ENCODE results near the gene WDR72. TPM values are rescaled to one million over a fixed set of nuclear protein-coding genes. Genes with fewer than 3 reads are reported as not detected.

The WDR72 gene
- total and polyA plus RNA-seq, 2 experiments from 2014 or later, result 0.99 to 1.9 TPM

- TF ChIP-seq EZH2 (IDR thresholded peaks at IDR 0.05; ENCODE audit: low read depth, unreplicated experiment), result no peak
Observed at GRCh38 chr15:53739187-53739586, 20.3 kb downstream of the WDR72 start (continued).

- Mint-ChIP-seq H3K9me3 (no peaks in the 10 kb centered on the region), H3K4me1 (no peaks in the 10 kb centered on the region), H3K4me3 (no peak overlapping the region), H3K27me3 (ENCODE audit: insufficient read depth, low read depth, poor library complexity) (no peaks in the 10 kb centered on the region), H3K27ac (no peak overlapping the region), H3K36me3 (ENCODE audit: low read depth) (no peaks in the 10 kb centered on the region)
- H3K4me2 ChIP-seq, result no peak overlapping the region
- ATAC-seq, result no peak
- no peaks in the 10 kb centered on the region for H3K36me3 ChIP-seq (ENCODE audit: insufficient read depth)
- DNase-seq (ENCODE audit: low spot score), result no peak
- no peak overlapping the region for H2AFZ ChIP-seq
- no peaks in the 10 kb centered on the region for H3K9me2 ChIP-seq (ENCODE audit: insufficient read depth)
- no peaks in the 10 kb centered on the region for H3K27me3 ChIP-seq (ENCODE audit: insufficient read depth)
- H3K4me1 ChIP-seq (ENCODE audit: insufficient read depth), result no peaks in the 10 kb centered on the region
- H3K27ac ChIP-seq (ENCODE audit: low read depth), result no peak overlapping the region
- no peaks in the 10 kb centered on the region for H3K79me2 ChIP-seq (replicated peaks; ENCODE audit: insufficient read depth)
- no peaks in the 10 kb centered on the region for H3F3A ChIP-seq (replicated peaks; ENCODE audit: low read depth)
- H4K20me1 ChIP-seq (replicated peaks; ENCODE audit: insufficient read depth), result no peaks in the 10 kb centered on the region
- H3K4me3 ChIP-seq, result no peak overlapping the region
- TF ChIP-seq, protein P1, sequence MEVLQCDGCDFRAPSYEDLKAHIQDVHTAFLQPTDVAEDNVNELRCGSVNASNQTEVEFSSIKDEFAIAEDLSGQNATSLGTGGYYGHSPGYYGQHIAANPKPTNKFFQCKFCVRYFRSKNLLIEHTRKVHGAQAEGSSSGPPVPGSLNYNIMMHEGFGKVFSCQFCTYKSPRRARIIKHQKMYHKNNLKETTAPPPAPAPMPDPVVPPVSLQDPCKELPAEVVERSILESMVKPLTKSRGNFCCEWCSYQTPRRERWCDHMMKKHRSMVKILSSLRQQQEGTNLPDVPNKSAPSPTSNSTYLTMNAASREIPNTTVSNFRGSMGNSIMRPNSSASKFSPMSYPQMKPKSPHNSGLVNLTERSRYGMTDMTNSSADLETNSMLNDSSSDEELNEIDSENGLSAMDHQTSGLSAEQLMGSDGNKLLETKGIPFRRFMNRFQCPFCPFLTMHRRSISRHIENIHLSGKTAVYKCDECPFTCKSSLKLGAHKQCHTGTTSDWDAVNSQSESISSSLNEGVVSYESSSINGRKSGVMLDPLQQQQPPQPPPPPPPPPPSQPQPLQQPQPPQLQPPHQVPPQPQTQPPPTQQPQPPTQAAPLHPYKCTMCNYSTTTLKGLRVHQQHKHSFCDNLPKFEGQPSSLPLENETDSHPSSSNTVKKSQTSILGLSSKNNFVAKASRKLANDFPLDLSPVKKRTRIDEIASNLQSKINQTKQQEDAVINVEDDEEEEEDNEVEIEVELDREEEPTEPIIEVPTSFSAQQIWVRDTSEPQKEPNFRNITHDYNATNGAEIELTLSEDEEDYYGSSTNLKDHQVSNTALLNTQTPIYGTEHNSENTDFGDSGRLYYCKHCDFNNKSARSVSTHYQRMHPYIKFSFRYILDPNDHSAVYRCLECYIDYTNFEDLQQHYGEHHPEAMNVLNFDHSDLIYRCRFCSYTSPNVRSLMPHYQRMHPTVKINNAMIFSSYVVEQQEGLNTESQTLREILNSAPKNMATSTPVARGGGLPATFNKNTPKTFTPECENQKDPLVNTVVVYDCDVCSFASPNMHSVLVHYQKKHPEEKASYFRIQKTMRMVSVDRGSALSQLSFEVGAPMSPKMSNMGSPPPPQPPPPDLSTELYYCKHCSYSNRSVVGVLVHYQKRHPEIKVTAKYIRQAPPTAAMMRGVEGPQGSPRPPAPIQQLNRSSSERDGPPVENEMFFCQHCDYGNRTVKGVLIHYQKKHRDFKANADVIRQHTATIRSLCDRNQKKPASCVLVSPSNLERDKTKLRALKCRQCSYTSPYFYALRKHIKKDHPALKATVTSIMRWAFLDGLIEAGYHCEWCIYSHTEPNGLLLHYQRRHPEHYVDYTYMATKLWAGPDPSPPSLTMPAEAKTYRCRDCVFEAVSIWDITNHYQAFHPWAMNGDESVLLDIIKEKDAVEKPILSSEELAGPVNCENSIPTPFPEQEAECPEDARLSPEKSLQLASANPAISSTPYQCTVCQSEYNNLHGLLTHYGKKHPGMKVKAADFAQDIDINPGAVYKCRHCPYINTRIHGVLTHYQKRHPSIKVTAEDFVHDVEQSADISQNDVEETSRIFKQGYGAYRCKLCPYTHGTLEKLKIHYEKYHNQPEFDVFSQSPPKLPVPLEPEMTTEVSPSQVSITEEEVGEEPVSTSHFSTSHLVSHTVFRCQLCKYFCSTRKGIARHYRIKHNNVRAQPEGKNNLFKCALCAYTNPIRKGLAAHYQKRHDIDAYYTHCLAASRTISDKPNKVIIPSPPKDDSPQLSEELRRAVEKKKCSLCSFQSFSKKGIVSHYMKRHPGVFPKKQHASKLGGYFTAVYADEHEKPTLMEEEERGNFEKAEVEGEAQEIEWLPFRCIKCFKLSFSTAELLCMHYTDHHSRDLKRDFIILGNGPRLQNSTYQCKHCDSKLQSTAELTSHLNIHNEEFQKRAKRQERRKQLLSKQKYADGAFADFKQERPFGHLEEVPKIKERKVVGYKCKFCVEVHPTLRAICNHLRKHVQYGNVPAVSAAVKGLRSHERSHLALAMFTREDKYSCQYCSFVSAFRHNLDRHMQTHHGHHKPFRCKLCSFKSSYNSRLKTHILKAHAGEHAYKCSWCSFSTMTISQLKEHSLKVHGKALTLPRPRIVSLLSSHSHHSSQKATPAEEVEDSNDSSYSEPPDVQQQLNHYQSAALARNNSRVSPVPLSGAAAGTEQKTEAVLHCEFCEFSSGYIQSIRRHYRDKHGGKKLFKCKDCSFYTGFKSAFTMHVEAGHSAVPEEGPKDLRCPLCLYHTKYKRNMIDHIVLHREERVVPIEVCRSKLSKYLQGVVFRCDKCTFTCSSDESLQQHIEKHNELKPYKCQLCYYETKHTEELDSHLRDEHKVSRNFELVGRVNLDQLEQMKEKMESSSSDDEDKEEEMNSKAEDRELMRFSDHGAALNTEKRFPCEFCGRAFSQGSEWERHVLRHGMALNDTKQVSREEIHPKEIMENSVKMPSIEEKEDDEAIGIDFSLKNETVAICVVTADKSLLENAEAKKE (CRISPR knock-in tag; IDR thresholded peaks at IDR 0.05), result no peak
- no peak for TF ChIP-seq ZNF114 (CRISPR knock-in tag; IDR thresholded peaks at IDR 0.05)
- TF ChIP-seq CREB1 (CRISPR knock-in tag; IDR thresholded peaks at IDR 0.05; ENCODE audit: low read depth), result no peak
- no peak for TF ChIP-seq JUNB (IDR thresholded peaks at IDR 0.05; ENCODE audit: unreplicated experiment)
- no peak for TF ChIP-seq NANOG (IDR thresholded peaks at IDR 0.05; ENCODE audit: borderline replicate concordance)
- TF ChIP-seq, protein P2, sequence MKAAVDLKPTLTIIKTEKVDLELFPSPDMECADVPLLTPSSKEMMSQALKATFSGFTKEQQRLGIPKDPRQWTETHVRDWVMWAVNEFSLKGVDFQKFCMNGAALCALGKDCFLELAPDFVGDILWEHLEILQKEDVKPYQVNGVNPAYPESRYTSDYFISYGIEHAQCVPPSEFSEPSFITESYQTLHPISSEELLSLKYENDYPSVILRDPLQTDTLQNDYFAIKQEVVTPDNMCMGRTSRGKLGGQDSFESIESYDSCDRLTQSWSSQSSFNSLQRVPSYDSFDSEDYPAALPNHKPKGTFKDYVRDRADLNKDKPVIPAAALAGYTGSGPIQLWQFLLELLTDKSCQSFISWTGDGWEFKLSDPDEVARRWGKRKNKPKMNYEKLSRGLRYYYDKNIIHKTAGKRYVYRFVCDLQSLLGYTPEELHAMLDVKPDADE (IDR thresholded peaks at IDR 0.05), result no peak
- no peak for TF ChIP-seq EZH2 (IDR thresholded peaks at IDR 0.05; ENCODE audit: low read depth, unreplicated experiment)
- TF ChIP-seq REST (IDR thresholded peaks at IDR 0.05; ENCODE audit: unreplicated experiment), result no peak
- no peak for TF ChIP-seq ZNF331 (CRISPR knock-in tag; IDR thresholded peaks at IDR 0.05; ENCODE audit: low read depth)
- no peak for TF ChIP-seq POLR2AphosphoS5 (IDR thresholded peaks at IDR 0.05; ENCODE audit: low read depth)
- TF ChIP-seq EZH2phosphoT487 (IDR thresholded peaks at IDR 0.05; ENCODE audit: unreplicated experiment), result no peak
- no peak for TF ChIP-seq STAT1 (IDR thresholded peaks at IDR 0.05; ENCODE audit: unreplicated experiment)
Observed at GRCh38 chr15:53721334-53722087, 38.0 kb downstream of the WDR72 start.

Data from GM23338 (cell line).